ENCODE data around the gene CYP27B1.

GRCh38 chr12:57803319-57803893, 36.5 kb upstream of the CYP27B1 start:
- TF ChIP-seq POLR2AphosphoS5 (IDR thresholded peaks at IDR 0.05): no peak
- TF ChIP-seq EP300 (IDR thresholded peaks at IDR 0.05; ENCODE audit: low read depth): no peak
